GOT3 (cell line): ENCODE measurements around the gene BUD23.

ENCODE experiments used
- DNase-seq: peaks from one replicate; lab custom pipeline; 2025; ENCODE audit warnings: mixed read lengths; lab: John Stamatoyannopoulos, UW

BUD23 gene

GRCh38 chr7:73742753-73743641 lies 59.6 kb downstream of the BUD23 start:
- no peak for DNase-seq

DNA sequence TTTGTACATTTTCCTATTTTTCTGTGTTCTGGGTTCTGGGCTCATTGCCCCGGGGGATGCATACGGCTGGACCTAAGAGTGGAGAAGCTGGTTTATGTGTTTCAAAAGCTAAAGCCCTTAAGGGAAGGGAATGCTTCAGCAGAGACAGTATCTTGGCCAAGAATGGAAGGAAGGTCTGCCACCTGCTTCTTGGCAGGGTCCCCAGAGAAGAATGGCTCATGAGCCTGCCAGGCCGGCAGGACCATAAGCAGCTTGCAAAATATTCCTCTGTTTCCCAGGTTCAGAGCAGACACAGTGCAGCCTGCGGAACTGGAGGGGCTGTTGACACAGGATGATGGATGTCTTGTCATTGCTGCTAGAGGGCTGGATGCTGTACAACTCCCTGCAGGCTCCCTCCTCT lies 63.0 kb downstream of the BUD23 start:
- DNase-seq: no peak
